Stimulated activated CD4-positive, alpha-beta T cell treated with anti-CD3 and anti-CD28 coated beads, Interleukin-15, amount 100 ng/mL, for 48 hours (primary cell): ENCODE results near the gene UPK3BL1.
"Not testable (repeated sequence)": the region's sequence is repeated elsewhere in the genome, so short reads cannot be mapped to it uniquely, and the experiment has no call there.

Source experiments
- DNase-seq, 2 donors: peaks; one replicate each; pipeline ENCODE4 v3.0.0-alpha.2; 2020; ENCODE audit warnings: low read depth in 2 of 2

Gene UPK3BL1

DNA sequence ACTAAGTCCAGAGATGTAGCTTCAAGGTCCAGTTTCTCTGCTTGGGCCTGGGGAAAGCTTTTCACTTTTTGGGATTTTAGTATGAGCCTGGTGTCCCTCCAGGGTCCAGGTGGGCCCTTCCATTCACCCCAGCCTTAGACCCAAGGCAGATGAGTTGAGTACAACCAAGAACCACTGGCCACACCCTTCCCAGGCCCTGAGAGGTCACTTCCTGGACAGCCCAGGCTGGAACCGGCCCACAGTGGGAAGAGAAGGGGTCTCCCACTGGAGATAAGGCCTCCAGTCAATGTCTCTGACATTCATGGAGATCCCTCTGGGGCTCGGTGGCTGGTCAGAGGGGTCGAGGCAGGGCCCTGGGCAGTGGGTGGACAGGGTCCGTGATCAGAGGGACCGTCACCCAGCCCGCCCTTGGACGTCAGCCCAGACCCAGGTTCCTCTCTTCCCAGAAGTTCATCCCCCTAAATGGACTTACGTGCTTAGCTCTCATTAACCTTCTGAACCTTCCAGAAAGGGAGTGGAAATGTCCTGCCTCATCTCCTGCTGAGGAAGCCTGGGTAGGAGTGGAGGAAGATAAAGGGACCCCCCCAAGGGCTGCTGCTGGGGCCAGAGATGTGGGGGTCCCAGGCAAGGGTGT is 15.2 kb downstream of the UPK3BL1 start:
- not testable (repeated sequence) for DNase-seq

DNA sequence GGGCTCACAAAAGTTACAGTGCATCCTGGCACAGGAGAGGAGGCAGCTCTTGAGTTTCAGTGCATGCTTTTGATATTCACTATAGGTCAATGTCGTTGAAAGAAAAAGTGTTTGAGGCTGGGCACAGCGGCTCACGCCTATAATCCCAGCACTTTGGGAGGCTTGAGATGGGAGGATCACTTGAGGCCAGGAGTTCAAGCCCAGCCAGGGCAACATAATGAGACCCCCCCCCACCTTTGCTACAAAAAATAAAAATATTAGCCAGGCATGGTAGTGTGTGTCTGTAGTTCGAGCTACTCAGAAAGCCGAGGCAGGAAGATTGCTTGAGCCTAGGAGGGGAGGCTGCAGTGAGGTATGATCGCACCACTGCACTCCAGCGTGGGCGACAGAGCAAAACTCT is 24.5 kb downstream of the UPK3BL1 start:
- DNase-seq = not testable (repeated sequence)

- not testable (repeated sequence) for DNase-seq
Measured at GRCh38 chr7:102616507-102617125, 26.0 kb downstream of the UPK3BL1 start, which contains the start of gene RASA4. RASA4 (minus strand) TSS chr7:102616756; CDS start chr7:102616689, 67 bp downstream.

DNA sequence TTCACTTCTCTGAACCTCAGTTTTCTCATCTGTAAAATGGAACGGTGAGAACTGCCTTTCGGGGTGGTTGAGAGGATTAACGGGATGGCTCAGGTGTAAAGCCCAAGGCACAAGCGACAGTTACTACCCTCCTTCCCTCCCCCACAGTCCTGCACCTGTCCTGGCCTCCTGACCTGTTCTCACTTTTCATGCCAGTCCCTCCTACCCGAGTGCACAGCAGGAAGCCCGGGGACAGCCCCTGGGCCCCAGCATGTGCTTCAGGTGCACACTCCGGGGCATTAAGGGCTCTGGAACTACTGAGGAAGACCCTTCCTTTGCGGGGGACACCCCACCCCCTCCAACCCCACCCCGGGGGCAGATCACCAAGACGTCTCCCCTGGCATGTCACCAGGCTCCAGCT is 26.7 kb downstream of the UPK3BL1 start:
- not testable (repeated sequence) for DNase-seq

- DNase-seq = not testable (repeated sequence)
Measured at GRCh38 chr7:102614873-102615272, 27.7 kb downstream of the UPK3BL1 start.

DNA sequence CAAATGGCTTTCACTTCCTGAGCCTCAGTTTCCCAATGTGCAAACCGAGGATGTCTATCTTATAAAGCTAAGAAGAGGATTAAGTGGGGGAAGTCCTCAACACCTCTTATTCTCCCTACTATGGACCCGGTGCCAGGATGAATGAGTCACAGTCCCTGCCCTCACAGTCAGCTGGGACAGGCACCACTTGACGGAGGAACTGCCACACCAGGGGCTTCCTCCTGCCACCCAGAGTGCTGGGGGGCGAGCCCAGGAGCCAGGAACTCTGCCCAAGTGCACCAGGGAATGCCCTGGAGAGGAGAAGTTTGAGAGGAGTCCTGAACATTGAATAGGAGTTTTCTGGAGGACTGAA is 28.3 kb downstream of the UPK3BL1 start:
- DNase-seq = not testable (repeated sequence)

- not testable (repeated sequence) for DNase-seq
Measured at GRCh38 chr7:102613575-102614345, 28.8 kb downstream of the UPK3BL1 start.

- not testable (repeated sequence) for DNase-seq
Measured at GRCh38 chr7:102611675-102612325, 30.8 kb downstream of the UPK3BL1 start.

GRCh38 chr7:102611013-102611674 is 31.4 kb downstream of the UPK3BL1 start:
- DNase-seq = not testable (repeated sequence)

DNA sequence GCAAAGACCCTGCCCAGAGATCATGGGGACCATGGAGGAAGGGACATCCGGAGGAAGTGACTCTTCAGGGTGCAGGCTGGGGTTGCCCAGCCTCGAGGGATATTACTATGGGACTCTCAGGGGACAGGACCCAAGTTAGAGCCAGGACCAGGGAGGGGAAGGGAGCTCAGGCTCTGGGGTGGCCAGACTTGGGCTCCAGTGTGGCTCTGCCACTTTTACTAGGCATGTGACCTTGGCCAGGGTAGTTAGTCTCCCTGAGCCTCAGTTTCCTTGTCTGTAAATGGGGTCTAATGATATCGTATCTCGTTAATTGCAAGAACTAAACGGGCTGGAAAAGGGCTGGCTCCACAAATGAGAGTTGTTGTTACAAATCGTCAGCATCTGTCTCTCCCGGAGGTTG is 32.1 kb downstream of the UPK3BL1 start:
- not testable (repeated sequence) for DNase-seq

DNA sequence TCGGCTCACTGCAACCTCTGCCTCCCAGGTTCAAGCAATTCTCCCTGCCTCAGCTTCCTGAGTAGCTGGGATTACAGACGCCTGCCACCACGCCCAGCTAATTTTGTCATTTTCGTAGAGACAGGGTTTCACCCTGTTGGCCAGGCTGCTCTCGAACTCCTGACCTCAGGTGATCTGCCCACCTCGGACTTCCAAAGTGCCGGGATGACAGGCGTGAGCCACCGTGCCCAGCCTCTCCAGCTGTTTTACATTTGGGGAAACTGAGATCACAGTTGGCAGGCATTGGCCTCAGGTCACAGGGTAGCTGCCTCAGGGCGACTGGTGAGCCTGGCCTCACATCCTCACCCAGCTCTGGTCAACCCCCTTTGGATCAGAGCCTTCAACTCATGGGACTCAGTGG is 32.9 kb downstream of the UPK3BL1 start:
- not testable (repeated sequence) for DNase-seq

- not testable (repeated sequence) for DNase-seq
Measured at GRCh38 chr7:102606848-102607247, 35.7 kb downstream of the UPK3BL1 start.

GRCh38 chr7:102604431-102605145 is 38.0 kb downstream of the UPK3BL1 start:
- DNase-seq = not testable (repeated sequence)

GRCh38 chr7:102602317-102602716 is 40.3 kb downstream of the UPK3BL1 start:
- not testable (repeated sequence) for DNase-seq

- not testable (repeated sequence) for DNase-seq
Measured at GRCh38 chr7:102599699-102600098, 42.9 kb downstream of the UPK3BL1 start.

GRCh38 chr7:102596036-102596435 is 46.6 kb downstream of the UPK3BL1 start:
- DNase-seq = not testable (repeated sequence)

DNA sequence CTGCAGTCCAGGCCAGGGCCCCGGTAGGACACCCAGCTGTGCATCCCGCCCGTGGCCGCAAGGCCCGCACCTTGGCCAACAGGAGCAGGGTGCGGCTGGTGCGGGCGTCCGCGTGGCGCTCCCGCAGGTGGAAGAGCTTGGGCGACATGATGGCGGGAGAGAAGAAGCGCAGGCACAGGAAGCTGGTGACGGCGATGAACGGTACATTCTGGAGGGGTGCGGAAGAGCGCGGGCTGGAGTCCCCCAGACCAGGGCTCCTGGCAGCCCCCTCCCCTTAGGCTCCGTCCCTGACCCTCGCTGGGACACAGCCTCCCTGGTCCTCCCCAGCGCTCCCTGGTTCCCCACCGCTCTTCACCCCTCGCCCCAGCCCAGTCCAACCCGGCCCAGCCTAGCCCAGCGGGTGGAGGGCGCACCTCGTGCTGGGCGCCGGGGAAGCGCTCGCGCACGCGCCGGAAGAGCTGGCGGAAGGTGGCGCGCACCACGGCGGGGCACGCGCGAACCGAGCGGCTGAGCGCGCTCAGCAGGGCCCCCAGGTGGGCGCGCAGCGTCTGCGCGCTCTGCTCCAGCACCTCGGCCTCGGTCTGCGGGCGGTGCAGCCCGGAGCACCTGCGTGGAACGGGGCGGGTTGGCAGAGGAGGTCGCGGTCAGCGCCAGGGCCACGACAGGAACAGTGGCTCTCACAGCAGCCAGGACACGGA is 48.8 kb downstream of the UPK3BL1 start:
- DNase-seq = not testable (repeated sequence)

GRCh38 chr7:102592477-102593019 is 50.0 kb downstream of the UPK3BL1 start:
- peak in 1 of 2 donors; percentile 7 for DNase-seq

DNA sequence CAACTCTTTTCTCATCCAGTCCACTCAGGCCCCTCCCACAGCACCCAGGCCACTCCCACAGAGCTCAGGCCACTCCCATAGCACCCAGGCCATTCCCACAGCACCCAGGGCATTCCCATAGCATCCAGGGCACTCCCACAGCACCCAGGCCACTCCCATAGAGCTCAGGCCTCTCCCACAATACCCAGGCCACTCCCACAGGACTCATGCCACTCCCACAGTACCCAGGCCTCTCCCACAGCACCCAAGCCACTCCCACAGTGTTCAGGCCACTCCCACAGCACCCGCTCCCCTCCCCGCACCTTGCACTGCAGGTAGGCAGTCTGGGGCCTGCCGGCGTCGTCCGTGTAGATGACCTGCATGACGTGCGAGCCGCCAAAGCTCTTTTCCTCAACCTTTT is 52.7 kb downstream of the UPK3BL1 start:
- DNase-seq = not testable (repeated sequence)
